ENCODE measurements around the gene DOC2A.

DNA sequence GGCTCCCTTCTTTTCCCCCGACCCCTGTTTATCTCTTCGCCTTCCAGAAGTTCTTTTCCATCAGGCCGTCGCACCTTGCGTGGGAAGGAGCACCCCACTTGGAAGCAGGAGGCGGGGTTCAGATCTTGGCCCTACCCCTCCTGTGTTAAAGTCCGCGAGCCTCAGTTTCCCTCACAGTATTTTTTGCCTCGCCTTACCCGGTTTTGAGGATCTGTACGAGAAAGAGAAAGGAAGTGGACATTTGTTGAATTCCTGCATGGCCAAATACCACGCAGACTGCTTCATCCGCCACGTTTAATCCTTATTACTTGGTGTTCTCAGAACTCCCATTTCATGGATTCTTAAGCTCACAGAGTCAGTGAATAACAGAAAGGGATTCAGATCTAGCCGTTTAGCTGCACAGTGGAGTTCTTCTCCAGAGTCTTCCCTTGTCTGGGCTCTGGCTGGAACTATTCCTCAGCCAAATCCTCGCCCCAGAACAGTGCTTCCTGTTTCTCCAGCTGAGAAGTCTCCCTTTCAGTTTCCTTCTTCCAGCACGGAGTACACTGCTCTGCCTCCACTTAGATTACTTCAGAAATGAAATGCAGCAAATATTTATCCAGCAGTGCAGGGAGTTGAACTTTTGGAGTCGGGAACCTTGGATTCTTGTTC is 48.4 kb downstream of the DOC2A start:
- no peak for TF ChIP-seq SMC3 (IDR thresholded peaks at IDR 0.05; ENCODE audit: low read depth, low read length)
- TF ChIP-seq, protein P1, sequence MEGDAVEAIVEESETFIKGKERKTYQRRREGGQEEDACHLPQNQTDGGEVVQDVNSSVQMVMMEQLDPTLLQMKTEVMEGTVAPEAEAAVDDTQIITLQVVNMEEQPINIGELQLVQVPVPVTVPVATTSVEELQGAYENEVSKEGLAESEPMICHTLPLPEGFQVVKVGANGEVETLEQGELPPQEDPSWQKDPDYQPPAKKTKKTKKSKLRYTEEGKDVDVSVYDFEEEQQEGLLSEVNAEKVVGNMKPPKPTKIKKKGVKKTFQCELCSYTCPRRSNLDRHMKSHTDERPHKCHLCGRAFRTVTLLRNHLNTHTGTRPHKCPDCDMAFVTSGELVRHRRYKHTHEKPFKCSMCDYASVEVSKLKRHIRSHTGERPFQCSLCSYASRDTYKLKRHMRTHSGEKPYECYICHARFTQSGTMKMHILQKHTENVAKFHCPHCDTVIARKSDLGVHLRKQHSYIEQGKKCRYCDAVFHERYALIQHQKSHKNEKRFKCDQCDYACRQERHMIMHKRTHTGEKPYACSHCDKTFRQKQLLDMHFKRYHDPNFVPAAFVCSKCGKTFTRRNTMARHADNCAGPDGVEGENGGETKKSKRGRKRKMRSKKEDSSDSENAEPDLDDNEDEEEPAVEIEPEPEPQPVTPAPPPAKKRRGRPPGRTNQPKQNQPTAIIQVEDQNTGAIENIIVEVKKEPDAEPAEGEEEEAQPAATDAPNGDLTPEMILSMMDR (conservative IDR thresholded peaks at IDR 0.05; ENCODE audit: low read depth, low read length), result no peak
- peak; percentile 20; the same call in 1 of the 2 replicates for TF ChIP-seq POLR2A (IDR thresholded peaks at IDR 0.05; ENCODE audit: low read depth, low read length)
- no peak for TF ChIP-seq FOS (IDR thresholded peaks at IDR 0.05; ENCODE audit: low read depth, low read length)
- TF ChIP-seq MAFK (IDR thresholded peaks at IDR 0.05; ENCODE audit: low read depth, low read length), result no peak
- TF ChIP-seq NFE2L2 (IDR thresholded peaks at IDR 0.05; ENCODE audit: low read depth, low read length), result no peak
- no peak for TF ChIP-seq RAD21 (IDR thresholded peaks at IDR 0.05; ENCODE audit: low read length)
- TF ChIP-seq RCOR1 (IDR thresholded peaks at IDR 0.05; ENCODE audit: insufficient replicate concordance, low read length), result no peak
- no peak for TF ChIP-seq BHLHE40 (IDR thresholded peaks at IDR 0.05; ENCODE audit: low read depth, low read length)
- no peak for TF ChIP-seq RFX5 (IDR thresholded peaks at IDR 0.05; ENCODE audit: low read depth, low read length)

Data from IMR-90 (cell line).